Liver (tissue), 9 donors: ENCODE data around the gene COLEC12. TPM values are rescaled to one million over a fixed set of nuclear protein-coding genes. Genes with fewer than 3 reads are reported as not detected.

ENCODE experiments used
- DNase-seq: peaks from one replicate; pipeline ENCODE4 v3.0.0-alpha.2; 2017; ENCODE audit warnings: low spot score
- H3K27ac ChIP-seq, 2 donors: one replicate each; pipeline ENCODE4 v1.7.0; 2013; ENCODE audit warnings: inconsistent platforms in 2 of 2, low read length in 2 of 2, control low read depth in 1 of 2, low read depth in 1 of 2, mild to moderate bottlenecking in 1 of 2
- H3K27me3 ChIP-seq, 4 donors: one replicate each; pipeline versions ENCODE4 v1.6.1 to v1.7.0; 2013; ENCODE audit warnings: low read length in 3 of 4, inconsistent platforms in 1 of 4, mild to moderate bottlenecking in 1 of 4, moderate library complexity in 1 of 4; ENCODE audit not compliant: control insufficient read depth in 4 of 4, insufficient read depth in 4 of 4
- H3K36me3 ChIP-seq, 4 donors: one replicate each; pipeline versions ENCODE4 v1.6.1 to v1.7.0; 2013; ENCODE audit warnings: low read length in 3 of 4, mild to moderate bottlenecking in 3 of 4, low read depth in 1 of 4, moderate library complexity in 1 of 4; ENCODE audit not compliant: control insufficient read depth in 4 of 4, insufficient read depth in 3 of 4
- H3K4me1 ChIP-seq, 4 donors: one replicate each; pipeline versions ENCODE4 v1.6.1 to v1.7.0; 2013; ENCODE audit warnings: low read length in 3 of 4, mild to moderate bottlenecking in 3 of 4, moderate library complexity in 1 of 4; ENCODE audit not compliant: control insufficient read depth in 4 of 4, insufficient read depth in 4 of 4
- H3K4me3 ChIP-seq, 3 donors: one replicate each; pipeline versions ENCODE4 v1.6.1 to v1.7.0; 2013; ENCODE audit warnings: low read length in 3 of 3, control low read depth in 1 of 3, low read depth in 1 of 3, mild to moderate bottlenecking in 1 of 3
- H3K9ac ChIP-seq, 2 donors: one replicate each; pipeline ENCODE4 v1.7.0; 2013; ENCODE audit warnings: low read length in 2 of 2, mild to moderate bottlenecking in 2 of 2, moderate library complexity in 2 of 2, control low read depth in 1 of 2, low read depth in 1 of 2
- H3K9me3 ChIP-seq, 4 donors: one replicate each; pipeline versions ENCODE4 v1.6.1 to v1.7.0; 2013; ENCODE audit warnings: low read length in 3 of 4; ENCODE audit not compliant: control insufficient read depth in 4 of 4
- EGR1 ChIP-seq, 2 donors: IDR thresholded peaks; 2 replicates each; pipeline ENCODE4 v1.6.1; 2016 to 2018; ENCODE audit warnings: antibody characterized with exemption in 2 of 2, low read depth in 2 of 2
- FOXA2 ChIP-seq: IDR thresholded peaks from 2 replicates; pipeline ENCODE4 v1.6.1; 2016; ENCODE audit warnings: antibody characterized with exemption
- GABPA ChIP-seq, 2 donors: IDR thresholded peaks in 1 of 2; conservative IDR thresholded peaks in 1 of 2; 2 replicates each; pipeline ENCODE4 v1.6.1; 2016; ENCODE audit warnings: antibody characterized with exemption in 2 of 2, mild to moderate bottlenecking in 1 of 2, moderate library complexity in 1 of 2
- HNF4A ChIP-seq, 2 donors: conservative IDR thresholded peaks; 2 replicates each; pipeline ENCODE4 v1.6.1; 2016; ENCODE audit warnings: antibody characterized with exemption in 2 of 2, mild to moderate bottlenecking in 2 of 2
- HNF4G ChIP-seq: IDR thresholded peaks from 2 replicates; pipeline ENCODE4 v1.6.1; 2016; ENCODE audit warnings: antibody characterized with exemption
- JUND ChIP-seq, 2 donors: IDR thresholded peaks; 2 replicates each; pipeline ENCODE4 v1.6.1; 2016; ENCODE audit warnings: antibody characterized with exemption in 2 of 2
- NR2F2 ChIP-seq: IDR thresholded peaks from 2 replicates; pipeline ENCODE4 v1.6.1; 2016; ENCODE audit warnings: antibody characterized with exemption
- RAD21 ChIP-seq, 2 donors: IDR thresholded peaks; 2 replicates each; pipeline ENCODE4 v1.6.1; 2016; ENCODE audit warnings: antibody characterized with exemption in 2 of 2, mild to moderate bottlenecking in 2 of 2
- RXRA ChIP-seq, 2 donors: IDR thresholded peaks; 2 replicates each; pipeline ENCODE4 v1.6.1; 2017 to 2018; ENCODE audit warnings: antibody characterized with exemption in 2 of 2, mild to moderate bottlenecking in 1 of 2
- SP1 ChIP-seq: IDR thresholded peaks from 2 replicates; pipeline ENCODE4 v1.6.1; 2018; ENCODE audit warnings: antibody characterized with exemption, mild to moderate bottlenecking
- TAF1 ChIP-seq: conservative IDR thresholded peaks from 2 replicates; pipeline ENCODE4 v1.6.1; 2016; ENCODE audit warnings: antibody characterized with exemption, mild to moderate bottlenecking
- WGBS: extraction: QIAGEN DNeasy Blood & Tissue Kit; methylation state at CpG from one replicate; pipeline ENCODE4 v1.1.7; 2013; 5-methylcytosine and 5-hydroxymethylcytosine counted together
- polyA plus RNA-seq, 2 donors: library from polyadenylated mRNA; stranded (reverse) in 1 of 2; unstranded in 1 of 2; fragments of 200-250 nt in 1 of 2; fragments of >200 nt in 1 of 2; fragmentation: Nextera tagmentation in 1 of 2; extraction: Ambion mirVana in 1 of 2; gene quantifications; one replicate each; pipeline versions ENCODE4 v1.2.1 to v1.2.3, GENCODE V29; 2013 to 2015
- total RNA-seq, 2 donors: library from RNA; depleted of rRNA; stranded (reverse); fragments of >200 nt; gene quantifications; one replicate each; pipeline ENCODE4 v1.2.3, GENCODE V29; 2014
- TF ChIP-seq, protein P1 (sequence below): IDR thresholded peaks from 2 replicates; pipeline ENCODE4 v1.6.1; 2016; ENCODE audit warnings: antibody characterized with exemption
- TF ChIP-seq, protein P2 (sequence below): IDR thresholded peaks from 2 replicates; pipeline ENCODE4 v1.6.1; 2016; ENCODE audit warnings: antibody characterized with exemption, mild to moderate bottlenecking
- TF ChIP-seq, protein P3 (sequence below): fragments of 150-350 bp; IDR thresholded peaks from 2 replicates; pipeline ENCODE4 v1.5.1; 2017; ENCODE audit warnings: improper control_type of control experiment, low read depth, low read length; ENCODE audit not compliant: missing input control
- TF ChIP-seq, protein P4 (sequence below): IDR thresholded peaks from 2 replicates; pipeline ENCODE4 v1.6.1; 2016; ENCODE audit warnings: antibody characterized with exemption
- donor health status: healthy.
- donor health status: healthy.
- donor health status: healthy.
- donor health status: healthy.
- donor health status: healthy.

The COLEC12 gene
- total and polyA plus RNA-seq, 4 donors = 0.03 to 1.6 (median 0.28) TPM

DNA sequence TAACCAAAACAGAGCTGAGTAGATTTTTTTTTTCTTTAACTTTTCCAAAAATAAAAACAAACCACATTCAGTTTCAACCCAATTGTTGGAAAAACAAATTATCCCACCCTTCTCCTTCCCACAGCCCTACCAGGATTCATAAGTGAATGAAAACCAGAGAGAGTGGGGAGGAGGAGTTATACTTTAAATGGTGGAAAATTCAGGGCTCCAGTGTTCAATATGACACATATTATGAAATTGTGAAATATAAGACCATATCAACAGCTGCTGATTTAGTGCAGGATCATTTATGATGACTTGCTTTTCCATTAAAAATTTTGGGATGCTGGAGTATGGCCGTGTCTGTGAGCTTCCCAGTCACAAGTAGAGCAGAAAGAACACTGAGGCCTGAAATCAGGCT lies 26.7 kb downstream of the COLEC12 start:
- TF ChIP-seq HNF4G (no peak), GABPA (IDR thresholded peaks at IDR 0.05 in 1 of 2, conservative IDR thresholded peaks at IDR 0.05 in 1 of 2) (no peak), RAD21 (IDR thresholded peaks at IDR 0.05) (no peak), TAF1 (no peak), JUND (IDR thresholded peaks at IDR 0.05) (no peak), EGR1 (IDR thresholded peaks at IDR 0.05; ENCODE audit: low read depth in 2 of 2) (no peak), NR2F2 (no peak)
- TF ChIP-seq, protein P1, sequence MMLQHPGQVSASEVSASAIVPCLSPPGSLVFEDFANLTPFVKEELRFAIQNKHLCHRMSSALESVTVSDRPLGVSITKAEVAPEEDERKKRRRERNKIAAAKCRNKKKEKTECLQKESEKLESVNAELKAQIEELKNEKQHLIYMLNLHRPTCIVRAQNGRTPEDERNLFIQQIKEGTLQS = no peak
- TF ChIP-seq, protein P2, sequence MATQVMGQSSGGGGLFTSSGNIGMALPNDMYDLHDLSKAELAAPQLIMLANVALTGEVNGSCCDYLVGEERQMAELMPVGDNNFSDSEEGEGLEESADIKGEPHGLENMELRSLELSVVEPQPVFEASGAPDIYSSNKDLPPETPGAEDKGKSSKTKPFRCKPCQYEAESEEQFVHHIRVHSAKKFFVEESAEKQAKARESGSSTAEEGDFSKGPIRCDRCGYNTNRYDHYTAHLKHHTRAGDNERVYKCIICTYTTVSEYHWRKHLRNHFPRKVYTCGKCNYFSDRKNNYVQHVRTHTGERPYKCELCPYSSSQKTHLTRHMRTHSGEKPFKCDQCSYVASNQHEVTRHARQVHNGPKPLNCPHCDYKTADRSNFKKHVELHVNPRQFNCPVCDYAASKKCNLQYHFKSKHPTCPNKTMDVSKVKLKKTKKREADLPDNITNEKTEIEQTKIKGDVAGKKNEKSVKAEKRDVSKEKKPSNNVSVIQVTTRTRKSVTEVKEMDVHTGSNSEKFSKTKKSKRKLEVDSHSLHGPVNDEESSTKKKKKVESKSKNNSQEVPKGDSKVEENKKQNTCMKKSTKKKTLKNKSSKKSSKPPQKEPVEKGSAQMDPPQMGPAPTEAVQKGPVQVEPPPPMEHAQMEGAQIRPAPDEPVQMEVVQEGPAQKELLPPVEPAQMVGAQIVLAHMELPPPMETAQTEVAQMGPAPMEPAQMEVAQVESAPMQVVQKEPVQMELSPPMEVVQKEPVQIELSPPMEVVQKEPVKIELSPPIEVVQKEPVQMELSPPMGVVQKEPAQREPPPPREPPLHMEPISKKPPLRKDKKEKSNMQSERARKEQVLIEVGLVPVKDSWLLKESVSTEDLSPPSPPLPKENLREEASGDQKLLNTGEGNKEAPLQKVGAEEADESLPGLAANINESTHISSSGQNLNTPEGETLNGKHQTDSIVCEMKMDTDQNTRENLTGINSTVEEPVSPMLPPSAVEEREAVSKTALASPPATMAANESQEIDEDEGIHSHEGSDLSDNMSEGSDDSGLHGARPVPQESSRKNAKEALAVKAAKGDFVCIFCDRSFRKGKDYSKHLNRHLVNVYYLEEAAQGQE = no peak
- Histone ChIP-seq H3K9me3 (no peaks in the 10 kb centered on the region), H3K4me1 (no peaks in the 10 kb centered on the region), H3K27me3 (peaks cover 0 to 2% (median 0%) of the 10 kb centered on the region in 4 donors), H3K4me3 (no peak overlapping the region), H3K27ac (no peak overlapping the region), H3K36me3 (no peaks in the 10 kb centered on the region), H3K9ac (no peak overlapping the region)
- 86% methylated on average over 1 of the region's 1 CpG for WGBS
- no peak for DNase-seq

DNA sequence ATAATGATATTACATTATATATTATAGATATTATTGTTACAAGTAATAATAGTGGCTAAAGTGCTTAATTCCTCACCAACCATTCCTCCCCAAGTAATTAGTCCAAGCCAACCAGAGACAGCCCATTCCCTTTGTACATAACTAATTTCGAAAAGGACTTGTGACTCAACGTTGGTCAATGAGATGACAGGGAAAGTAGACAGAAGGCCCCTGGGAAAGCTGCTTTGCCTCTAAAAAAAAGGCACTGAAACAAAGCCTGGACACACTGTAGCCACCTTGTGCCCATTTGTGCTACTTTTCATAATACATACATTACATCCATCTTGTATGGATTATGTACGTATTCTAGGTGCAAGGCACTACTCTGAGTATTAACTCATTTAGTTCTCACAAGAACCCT lies 28.8 kb downstream of the COLEC12 start:
- DNase-seq = no peak
- Histone ChIP-seq H3K9me3 (no peaks in the 10 kb centered on the region), H3K9ac (no peak overlapping the region), H3K27ac (no peak overlapping the region), H3K36me3 (no peaks in the 10 kb centered on the region), H3K4me3 (no peak overlapping the region), H3K27me3 (peaks cover 0 to 2% (median 0%) of the 10 kb centered on the region in 4 donors), H3K4me1 (no peaks in the 10 kb centered on the region)
- WGBS = 80% methylated on average over 3 of the region's 3 CpGs
- no peak for TF ChIP-seq NR2F2
- no peak for TF ChIP-seq FOXA2
- no peak for TF ChIP-seq EGR1 (IDR thresholded peaks at IDR 0.05; ENCODE audit: low read depth in 2 of 2)
- no peak for TF ChIP-seq TAF1
- no peak for TF ChIP-seq HNF4A (conservative IDR thresholded peaks at IDR 0.05)
- TF ChIP-seq, protein P3, sequence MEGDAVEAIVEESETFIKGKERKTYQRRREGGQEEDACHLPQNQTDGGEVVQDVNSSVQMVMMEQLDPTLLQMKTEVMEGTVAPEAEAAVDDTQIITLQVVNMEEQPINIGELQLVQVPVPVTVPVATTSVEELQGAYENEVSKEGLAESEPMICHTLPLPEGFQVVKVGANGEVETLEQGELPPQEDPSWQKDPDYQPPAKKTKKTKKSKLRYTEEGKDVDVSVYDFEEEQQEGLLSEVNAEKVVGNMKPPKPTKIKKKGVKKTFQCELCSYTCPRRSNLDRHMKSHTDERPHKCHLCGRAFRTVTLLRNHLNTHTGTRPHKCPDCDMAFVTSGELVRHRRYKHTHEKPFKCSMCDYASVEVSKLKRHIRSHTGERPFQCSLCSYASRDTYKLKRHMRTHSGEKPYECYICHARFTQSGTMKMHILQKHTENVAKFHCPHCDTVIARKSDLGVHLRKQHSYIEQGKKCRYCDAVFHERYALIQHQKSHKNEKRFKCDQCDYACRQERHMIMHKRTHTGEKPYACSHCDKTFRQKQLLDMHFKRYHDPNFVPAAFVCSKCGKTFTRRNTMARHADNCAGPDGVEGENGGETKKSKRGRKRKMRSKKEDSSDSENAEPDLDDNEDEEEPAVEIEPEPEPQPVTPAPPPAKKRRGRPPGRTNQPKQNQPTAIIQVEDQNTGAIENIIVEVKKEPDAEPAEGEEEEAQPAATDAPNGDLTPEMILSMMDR = no peak
- TF ChIP-seq SP1 = no peak
- TF ChIP-seq, protein P4, sequence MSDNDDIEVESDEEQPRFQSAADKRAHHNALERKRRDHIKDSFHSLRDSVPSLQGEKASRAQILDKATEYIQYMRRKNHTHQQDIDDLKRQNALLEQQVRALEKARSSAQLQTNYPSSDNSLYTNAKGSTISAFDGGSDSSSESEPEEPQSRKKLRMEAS = no peak
- TF ChIP-seq, protein P1 = no peak
- no peak for TF ChIP-seq RXRA (IDR thresholded peaks at IDR 0.05)
- TF ChIP-seq GABPA (IDR thresholded peaks at IDR 0.05 in 1 of 2, conservative IDR thresholded peaks at IDR 0.05 in 1 of 2) = no peak
- TF ChIP-seq RAD21 (IDR thresholded peaks at IDR 0.05) = no peak
